ENCODE results near the gene BABAM2.

GRCh38 chr2:28293416-28293815 lies 402.9 kb downstream of the BABAM2 start:
- TF ChIP-seq CTCF (IDR thresholded peaks at IDR 0.05; ENCODE audit: low read length) (no peak), EZH2 (optimal IDR thresholded peaks at IDR 0.05; ENCODE audit: low read depth, low read length) (no peak)
